LNCaP clone FGC (cell line): ENCODE results near the gene POLDIP2.

Source experiments
- DNase-seq: peaks from one replicate; pipeline ENCODE4 v3.0.0-alpha.2; 2011; ENCODE audit warnings: low read depth
- H3K4me3 ChIP-seq: 2 replicates; pipeline ENCODE4 v1.5.1; 2011; ENCODE audit warnings: mild to moderate bottlenecking, low read depth, low read length, control low read depth
- CTCF ChIP-seq: IDR thresholded peaks from 2 replicates; pipeline ENCODE4 v1.5.1; 2012; ENCODE audit warnings: mild to moderate bottlenecking; ENCODE audit not compliant: control insufficient read depth, insufficient read depth; ENCODE audit errors: extremely low read depth

The POLDIP2 gene

GRCh38 chr17:28396635-28397239, 39.4 kb upstream of the POLDIP2 start:
- DNase-seq = no peak
- TF ChIP-seq CTCF = no peak
- no peak overlapping the region for H3K4me3 ChIP-seq

GRCh38 chr17:28395968-28396367, 38.6 kb upstream of the POLDIP2 start:
- no peak for DNase-seq
- TF ChIP-seq CTCF = no peak
- no peak overlapping the region for H3K4me3 ChIP-seq

- no peak for TF ChIP-seq CTCF
- no peak for DNase-seq
- H3K4me3 ChIP-seq = no peak overlapping the region
Measured at GRCh38 chr17:28395426-28395825, 38.1 kb upstream of the POLDIP2 start.

- no peak for DNase-seq
- H3K4me3 ChIP-seq = no peak overlapping the region
- no peak for TF ChIP-seq CTCF
Measured at GRCh38 chr17:28394337-28395116, 37.2 kb upstream of the POLDIP2 start.

- H3K4me3 ChIP-seq = no peak overlapping the region
- DNase-seq = no peak
- no peak for TF ChIP-seq CTCF
Measured at GRCh38 chr17:28392491-28392890, 35.2 kb upstream of the POLDIP2 start.

- H3K4me3 ChIP-seq = no peak overlapping the region
- DNase-seq = no peak
- no peak for TF ChIP-seq CTCF
Measured at GRCh38 chr17:28391401-28391800, 34.1 kb upstream of the POLDIP2 start.
